ENCODE results near the gene REEP3.
"Not testable (repeated sequence)": the region's sequence is repeated elsewhere in the genome, so short reads cannot be mapped to it uniquely, and the experiment has no call there.

REEP3 gene

GRCh38 chr10:63553473-63553872 is 32.3 kb downstream of the REEP3 start:
- DNase-seq: no peak

DNA sequence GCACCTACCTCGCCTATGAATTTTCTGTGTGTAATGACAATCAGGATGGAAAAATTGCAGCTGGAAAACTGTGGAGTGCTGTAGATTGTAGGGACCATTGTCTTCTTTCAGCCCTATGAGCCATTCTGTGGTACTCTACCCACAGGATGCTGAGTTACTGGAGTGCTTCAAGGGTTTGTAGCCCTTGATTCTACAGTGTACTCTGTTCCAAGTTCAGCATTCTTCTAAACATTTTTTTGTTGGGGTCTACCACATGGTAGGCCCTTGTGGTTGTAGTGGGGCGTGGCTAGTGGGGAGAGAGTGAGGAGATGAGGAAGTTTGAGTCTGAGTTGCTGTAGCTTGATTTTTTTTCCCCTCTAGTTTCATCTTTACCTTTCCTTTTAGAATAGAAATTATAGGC is 33.5 kb downstream of the REEP3 start:
- DNase-seq: no peak

- DNase-seq: no peak
Measured at GRCh38 chr10:63555330-63555729, 34.1 kb downstream of the REEP3 start.

- no peak for DNase-seq
Measured at GRCh38 chr10:63558132-63558784, 37.1 kb downstream of the REEP3 start.

DNA sequence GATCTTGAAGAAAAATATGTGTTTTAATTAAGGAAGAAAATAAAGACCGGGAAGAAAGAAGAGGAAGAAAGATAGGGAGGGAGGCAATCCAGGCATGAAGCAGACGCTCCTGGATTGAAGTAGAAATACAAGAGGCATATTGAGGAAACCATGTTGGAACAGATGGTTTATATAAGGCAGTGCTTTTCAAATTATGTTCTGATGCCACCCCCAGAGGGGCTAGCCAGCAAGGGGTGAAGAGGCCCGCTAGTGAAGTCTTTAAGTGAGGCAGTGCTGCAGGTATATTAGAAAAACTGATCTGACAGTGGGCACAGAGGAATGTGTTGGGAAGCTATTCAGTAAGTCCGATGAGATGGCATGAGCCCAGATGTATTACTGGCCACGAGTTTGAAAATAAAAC is 40.1 kb downstream of the REEP3 start:
- DNase-seq: no peak

GRCh38 chr10:63562391-63562790 is 41.2 kb downstream of the REEP3 start:
- no peak for DNase-seq

DNA sequence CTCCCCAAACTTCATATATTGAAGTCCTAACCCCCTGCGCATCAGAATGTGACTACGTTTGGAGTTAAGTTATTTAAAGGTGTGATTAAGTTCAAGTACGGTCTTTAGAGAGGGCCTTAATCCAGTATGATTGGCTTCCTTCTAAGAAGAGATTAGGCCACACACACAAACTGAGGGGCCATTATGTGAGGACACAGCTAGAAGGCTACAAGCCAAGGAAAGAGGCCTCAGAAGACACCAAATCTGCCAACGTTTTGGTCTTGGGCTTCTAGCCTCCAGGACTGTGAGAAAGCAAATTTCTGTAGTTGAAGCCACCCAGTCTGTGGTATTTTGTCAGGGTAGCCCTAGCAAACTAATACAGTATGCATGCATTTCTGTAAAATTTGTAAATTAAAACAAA is 41.7 kb downstream of the REEP3 start:
- no peak for DNase-seq

GRCh38 chr10:63563623-63564022 is 42.4 kb downstream of the REEP3 start:
- no peak for DNase-seq

DNA sequence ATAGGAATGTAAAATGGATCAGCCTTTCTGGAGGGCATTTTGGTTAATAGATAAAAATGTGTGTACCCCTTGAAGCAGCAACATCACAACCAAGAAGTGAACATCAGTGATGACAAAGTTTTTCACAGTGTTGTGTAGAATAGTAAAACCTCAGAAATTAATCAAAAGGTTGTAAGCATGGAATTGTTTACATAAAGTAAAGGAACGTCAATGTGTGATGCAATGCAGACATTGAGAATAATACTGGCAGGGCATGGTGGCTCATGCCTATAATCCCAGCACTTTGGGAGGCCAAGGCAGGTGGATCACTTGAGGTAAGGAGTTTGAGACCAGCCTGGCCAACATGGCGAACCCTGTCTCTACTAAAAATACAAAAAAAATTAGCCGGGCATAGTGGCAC is 43.5 kb downstream of the REEP3 start:
- DNase-seq: not testable (repeated sequence)

GRCh38 chr10:63573068-63573697 is 52.0 kb downstream of the REEP3 start:
- DNase-seq: no peak

GRCh38 chr10:63574011-63574410 is 52.8 kb downstream of the REEP3 start:
- no peak for DNase-seq

DNA sequence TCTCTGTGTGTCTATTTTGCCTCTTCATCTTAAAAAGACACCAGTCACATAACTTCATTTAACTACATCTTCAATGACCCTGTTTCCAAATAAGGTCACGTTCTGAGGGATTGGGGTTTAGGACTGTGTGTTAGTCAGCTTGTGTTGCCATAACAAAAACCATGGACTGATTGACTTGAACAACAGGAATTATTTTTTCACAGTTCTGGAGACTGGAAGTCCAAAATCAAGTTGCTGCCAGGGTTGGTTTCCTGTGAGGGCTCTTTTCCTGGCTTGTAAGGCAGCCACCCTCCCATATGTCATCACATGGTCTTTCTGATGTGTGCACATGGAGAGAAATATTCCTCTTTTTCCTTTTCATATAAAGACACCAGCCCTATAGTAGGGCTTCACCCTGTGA is 55.3 kb downstream of the REEP3 start:
- DNase-seq: no peak

- no peak for DNase-seq
Measured at GRCh38 chr10:63578501-63578900, 57.3 kb downstream of the REEP3 start.

DNA sequence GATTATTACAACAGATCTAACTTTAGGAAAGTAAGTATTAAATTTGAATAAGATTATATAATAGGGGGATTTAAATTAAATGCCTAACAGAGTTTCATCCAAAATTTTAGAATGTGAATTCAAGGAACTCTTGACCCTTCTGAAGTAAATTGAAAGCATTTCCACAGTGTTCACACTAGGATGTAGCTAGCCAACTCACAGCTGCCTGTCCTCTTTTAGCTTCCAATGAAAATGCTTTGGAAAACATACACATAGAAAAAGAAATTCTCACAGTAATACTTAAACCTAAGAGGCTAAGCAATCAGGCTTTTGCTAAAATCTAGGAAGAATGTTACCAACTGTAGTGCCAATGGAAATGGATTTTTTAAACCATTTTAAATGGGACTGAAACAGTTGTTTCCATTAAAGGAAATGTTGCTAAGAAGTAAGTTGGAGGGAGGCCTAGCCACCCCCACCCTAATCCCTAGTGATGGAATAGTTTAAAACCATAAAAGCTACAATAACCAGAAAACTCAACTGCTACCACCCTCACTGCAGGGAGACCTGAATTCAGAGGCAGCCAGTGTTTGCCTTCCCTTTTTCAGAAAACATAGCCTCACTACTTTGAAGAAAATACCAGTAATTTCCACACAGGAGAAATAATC is 58.3 kb downstream of the REEP3 start:
- no peak for DNase-seq

GRCh38 chr10:63582690-63583089 is 61.5 kb downstream of the REEP3 start:
- no peak for DNase-seq

DNA sequence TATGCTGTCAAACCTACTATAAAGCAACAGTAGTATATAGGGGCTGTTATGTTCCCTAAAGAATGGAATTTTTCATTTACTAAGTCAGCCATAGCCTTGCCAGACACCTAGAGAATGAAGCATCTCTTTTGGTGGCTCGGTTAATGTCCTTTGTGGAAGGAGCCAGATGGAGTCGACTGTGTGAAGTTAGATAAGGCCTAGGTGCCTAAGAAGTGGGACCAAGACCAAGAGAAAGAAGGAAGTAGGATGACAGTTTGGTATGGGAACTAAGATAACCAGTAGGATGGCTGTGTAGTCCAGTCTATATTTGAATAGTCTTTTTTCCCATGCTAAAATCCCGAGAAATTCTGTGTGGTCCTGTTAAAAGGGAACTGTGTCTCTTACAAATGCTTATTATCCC is 62.2 kb downstream of the REEP3 start:
- DNase-seq: no peak

GRCh38 chr10:63583909-63584724 is 62.9 kb downstream of the REEP3 start:
- no peak for DNase-seq

- no peak for DNase-seq
Measured at GRCh38 chr10:63584725-63585035, 63.5 kb downstream of the REEP3 start.

- DNase-seq: no peak
Measured at GRCh38 chr10:63585041-63585440, 63.8 kb downstream of the REEP3 start.

- no peak for DNase-seq
Measured at GRCh38 chr10:63586043-63586442, 64.8 kb downstream of the REEP3 start.

GRCh38 chr10:63587191-63587590 is 66.0 kb downstream of the REEP3 start:
- DNase-seq: no peak

- peak; percentile 11 to 66 for DNase-seq
Measured at GRCh38 chr10:63588436-63589167, 67.4 kb downstream of the REEP3 start.

Measured in NCI-H526 (cell line).